GM10266 (cell line): ENCODE results near the gene SORBS1.

Experiments
- DNase-seq: peaks from one replicate; pipeline ENCODE4 v3.0.0; 2012; ENCODE audit errors: extremely low spot score
- CTCF ChIP-seq: IDR thresholded peaks from 2 replicates; pipeline ENCODE4 v1.5.1; 2012; ENCODE audit warnings: mild to moderate bottlenecking, low read depth; ENCODE audit not compliant: control insufficient read depth, insufficient read depth; ENCODE audit errors: missing control alignments

Gene SORBS1

GRCh38 chr10:95500649-95501048 lies 60.5 kb downstream of the SORBS1 start:
- no peak for DNase-seq
- TF ChIP-seq CTCF, result no peak

GRCh38 chr10:95500097-95500496 lies 61.1 kb downstream of the SORBS1 start:
- no peak for TF ChIP-seq CTCF
- DNase-seq, result no peak

GRCh38 chr10:95499482-95499989 lies 61.6 kb downstream of the SORBS1 start:
- no peak for DNase-seq

GRCh38 chr10:95496951-95497350 lies 64.2 kb downstream of the SORBS1 start:
- TF ChIP-seq CTCF, result no peak
- no peak for DNase-seq

More at GRCh38 chr10:95499482-95499989, 61.6 kb downstream of the SORBS1 start:
- no peak for TF ChIP-seq CTCF

- no peak for DNase-seq
- TF ChIP-seq CTCF, result no peak
Observed at GRCh38 chr10:95496246-95496911, 64.8 kb downstream of the SORBS1 start.

- DNase-seq, result no peak
- no peak for TF ChIP-seq CTCF
Observed at GRCh38 chr10:95493862-95494261, 67.3 kb downstream of the SORBS1 start.

GRCh38 chr10:95487994-95488393 lies 73.2 kb downstream of the SORBS1 start:
- TF ChIP-seq CTCF, result no peak
- no peak for DNase-seq
